Smooth muscle cell of the brain vasculature (primary cell): Measurements from ENCODE around the gene OR5F1.

ENCODE experiments used
- DNase-seq: peaks from one replicate; pipeline ENCODE4 v3.0.0-alpha.2; 2012; ENCODE audit warnings: low read depth, low spot score

Gene OR5F1

GRCh38 chr11:55994525-55994924 is at the start of gene OR5F1:
OR5F1 (minus strand) TSS chr11:55994625; CDS start chr11:55994625, 0 bp downstream.
- DNase-seq: no peak

GRCh38 chr11:56027354-56027753 is 32.9 kb upstream of the OR5F1 start, which contains the start of gene OR5AS1:
OR5AS1 (plus strand) TSS chr11:56027654; CDS start chr11:56030419, 2,765 bp downstream.
- DNase-seq: no peak

GRCh38 chr11:56013805-56014204 is 19.4 kb upstream of the OR5F1 start:
- DNase-seq: no peak

- no peak for DNase-seq
Measured at GRCh38 chr11:56010716-56011115, 16.3 kb upstream of the OR5F1 start.

GRCh38 chr11:55970935-55971334 is 23.5 kb downstream of the OR5F1 start:
- no peak for DNase-seq

GRCh38 chr11:55969845-55970244 is 24.6 kb downstream of the OR5F1 start, which contains the start of gene OR10AG1:
OR10AG1 (minus strand) TSS chr11:55969945; CDS start chr11:55969907, 38 bp downstream.
- DNase-seq: no peak

- DNase-seq: no peak
Measured at GRCh38 chr11:55967914-55968313, 26.5 kb downstream of the OR5F1 start.

- no peak for DNase-seq
Measured at GRCh38 chr11:55966391-55966790, 28.0 kb downstream of the OR5F1 start.

GRCh38 chr11:55956521-55956920 is 37.9 kb downstream of the OR5F1 start:
- no peak for DNase-seq

- DNase-seq: no peak
Measured at GRCh38 chr11:55949330-55949729, 45.1 kb downstream of the OR5F1 start.
